ENCODE data around the gene EGLN3.

DNA sequence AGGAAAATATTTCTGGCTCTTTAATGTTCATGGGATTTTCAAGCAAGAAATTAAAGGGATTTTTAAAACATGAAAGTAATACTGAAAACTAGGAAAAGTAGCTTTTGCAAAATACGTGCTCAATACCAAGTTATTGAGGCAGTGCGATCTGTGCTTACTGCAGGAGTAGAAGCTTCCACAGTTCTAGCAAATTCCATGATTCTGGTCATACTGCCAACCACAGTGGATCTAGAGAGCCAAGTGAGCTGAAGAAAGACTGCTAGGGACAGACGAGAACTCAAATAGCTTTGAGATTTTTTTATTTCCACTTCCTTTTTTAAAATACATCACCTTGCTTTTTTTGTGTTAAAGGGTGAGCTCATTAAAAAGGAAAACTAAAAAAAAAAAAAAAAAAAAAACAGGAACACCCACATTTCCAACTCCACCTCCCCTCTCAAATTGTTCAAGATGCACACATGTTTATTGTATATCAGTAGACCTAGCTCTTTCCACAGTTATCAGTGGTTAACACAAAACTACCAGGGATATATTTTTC, 26.2 kb downstream of the EGLN3 start:
- no peak for TF ChIP-seq POLR2AphosphoS5 (IDR thresholded peaks at IDR 0.05)
- no peak for TF ChIP-seq POLR2A (IDR thresholded peaks at IDR 0.05)

All from upper lobe of left lung (tissue), 4 donors.